HG02970 (cell line): ENCODE data around the gene DMXL1.

Experiments used
- ATAC-seq: cut with Tn5 transposase; IDR thresholded peaks from one replicate; pipeline ENCODE4 v1.9.1; 2021; ENCODE audit warnings: mild to moderate bottlenecking, moderate library complexity, moderate number of reproducible peaks; ENCODE audit not compliant: unreplicated experiment, low FRiP score

Gene DMXL1, protein sequence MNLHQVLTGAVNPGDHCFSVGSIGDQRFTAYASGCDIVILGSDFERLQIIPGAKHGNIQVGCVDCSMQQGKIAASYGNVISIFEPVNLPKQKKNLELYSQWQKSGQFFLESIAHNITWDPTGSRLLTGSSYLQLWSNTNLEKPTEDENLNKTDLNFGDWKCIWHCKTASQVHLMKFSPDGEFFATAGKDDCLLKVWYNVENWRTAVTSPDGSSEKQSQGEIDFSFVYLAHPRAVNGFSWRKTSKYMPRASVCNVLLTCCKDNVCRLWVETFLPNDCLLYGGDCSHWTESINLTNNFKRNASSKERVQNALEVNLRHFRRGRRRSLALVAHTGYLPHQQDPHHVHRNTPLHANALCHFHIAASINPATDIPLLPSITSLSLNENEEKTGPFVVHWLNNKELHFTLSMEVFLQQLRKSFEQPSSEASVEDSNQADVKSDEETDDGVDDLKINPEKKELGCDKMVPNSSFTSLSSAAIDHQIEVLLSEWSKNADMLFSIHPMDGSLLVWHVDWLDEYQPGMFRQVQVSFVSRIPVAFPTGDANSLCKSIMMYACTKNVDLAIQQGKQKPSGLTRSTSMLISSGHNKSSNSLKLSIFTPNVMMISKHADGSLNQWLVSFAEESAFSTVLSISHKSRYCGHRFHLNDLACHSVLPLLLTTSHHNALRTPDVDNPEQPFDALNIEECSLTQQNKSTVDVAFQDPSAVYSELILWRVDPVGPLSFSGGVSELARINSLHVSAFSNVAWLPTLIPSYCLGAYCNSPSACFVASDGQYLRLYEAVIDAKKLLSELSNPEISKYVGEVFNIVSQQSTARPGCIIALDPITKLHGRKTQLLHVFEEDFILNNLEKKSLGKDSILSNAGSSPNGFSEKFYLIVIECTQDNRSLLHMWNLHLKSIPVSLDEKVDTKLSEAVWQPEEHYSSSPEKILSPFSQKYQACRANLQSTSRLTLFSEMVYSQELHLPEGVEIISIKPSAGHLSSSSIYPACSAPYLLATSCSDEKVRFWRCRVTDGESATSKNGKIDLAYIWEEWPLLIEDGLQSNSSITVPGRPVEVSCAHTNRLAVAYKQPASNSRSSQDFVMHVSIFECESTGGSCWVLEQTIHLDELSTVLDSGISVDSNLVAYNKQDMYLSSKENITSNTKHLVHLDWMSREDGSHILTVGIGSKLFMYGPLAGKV (N-terminal part only)

DNA sequence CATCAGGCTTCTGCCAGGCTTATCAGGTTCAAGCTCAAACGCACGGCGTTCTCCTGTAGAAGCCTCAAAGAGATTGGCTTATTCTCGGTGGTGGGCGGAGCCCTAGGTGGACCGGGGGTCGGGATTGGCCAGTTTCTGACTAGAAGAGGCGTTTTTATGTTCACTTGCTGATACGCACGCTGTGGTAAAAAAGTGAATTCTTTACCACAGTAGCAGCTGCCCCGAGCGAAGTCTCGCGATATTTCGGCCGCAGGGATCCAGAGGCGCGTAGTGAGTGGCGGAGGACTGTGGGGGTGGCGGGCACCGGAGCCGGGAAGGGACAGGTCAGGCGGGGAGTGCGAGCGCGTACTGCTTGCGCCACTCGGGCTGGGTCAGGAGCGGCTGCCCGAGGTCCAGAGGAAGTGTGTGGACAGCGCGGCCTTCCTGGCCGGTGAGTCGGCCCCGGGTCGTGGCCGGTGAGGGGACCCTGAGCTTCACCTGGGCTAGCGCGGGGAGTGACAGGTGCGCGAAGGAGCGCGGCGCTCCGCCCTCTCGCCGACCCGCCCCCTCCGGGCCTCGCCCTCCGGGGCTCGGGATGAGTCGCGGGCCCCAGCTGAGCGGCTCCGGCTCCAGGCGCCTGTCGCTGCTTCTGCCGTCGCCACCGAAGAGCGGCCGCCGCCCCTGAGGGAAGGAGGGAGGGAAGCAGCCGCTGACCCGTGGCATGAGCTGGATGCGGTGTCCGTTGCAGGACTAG is at the start of gene DMXL1:
TSS of gene DMXL1 (plus strand) at position 260 of the 733 bp plus-strand sequence. CDS start 483 bp downstream, outside the sequence.
- ATAC-seq, result peak; percentile 84

DNA sequence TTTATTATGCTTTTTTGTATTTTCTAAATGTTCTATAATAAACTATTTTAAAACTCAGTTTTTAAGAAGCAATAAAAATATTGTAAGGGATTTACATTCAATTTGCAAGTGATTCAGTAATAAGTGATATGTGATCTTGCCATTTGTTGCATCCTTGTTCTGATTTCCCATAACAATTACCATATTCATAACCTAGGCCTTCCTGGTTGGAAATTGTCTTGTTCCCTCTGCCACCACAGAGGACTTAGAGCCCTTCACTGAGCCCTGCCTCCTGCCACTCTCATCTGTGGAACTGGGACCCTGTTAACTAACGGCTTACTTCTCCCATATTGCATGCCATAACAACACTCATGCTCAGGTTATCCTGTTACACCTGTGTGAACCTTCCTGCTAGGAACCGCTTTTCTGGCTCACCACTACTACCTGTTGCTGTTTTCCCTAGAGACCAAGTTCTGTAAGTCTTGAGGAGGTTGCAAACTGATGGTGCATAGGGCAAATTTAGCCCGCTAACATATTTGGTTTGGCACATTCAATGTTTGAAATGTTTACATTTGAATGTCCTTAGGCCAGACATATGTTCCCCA is 49.6 kb upstream of the DMXL1 start:
- ATAC-seq, result no peak

DNA sequence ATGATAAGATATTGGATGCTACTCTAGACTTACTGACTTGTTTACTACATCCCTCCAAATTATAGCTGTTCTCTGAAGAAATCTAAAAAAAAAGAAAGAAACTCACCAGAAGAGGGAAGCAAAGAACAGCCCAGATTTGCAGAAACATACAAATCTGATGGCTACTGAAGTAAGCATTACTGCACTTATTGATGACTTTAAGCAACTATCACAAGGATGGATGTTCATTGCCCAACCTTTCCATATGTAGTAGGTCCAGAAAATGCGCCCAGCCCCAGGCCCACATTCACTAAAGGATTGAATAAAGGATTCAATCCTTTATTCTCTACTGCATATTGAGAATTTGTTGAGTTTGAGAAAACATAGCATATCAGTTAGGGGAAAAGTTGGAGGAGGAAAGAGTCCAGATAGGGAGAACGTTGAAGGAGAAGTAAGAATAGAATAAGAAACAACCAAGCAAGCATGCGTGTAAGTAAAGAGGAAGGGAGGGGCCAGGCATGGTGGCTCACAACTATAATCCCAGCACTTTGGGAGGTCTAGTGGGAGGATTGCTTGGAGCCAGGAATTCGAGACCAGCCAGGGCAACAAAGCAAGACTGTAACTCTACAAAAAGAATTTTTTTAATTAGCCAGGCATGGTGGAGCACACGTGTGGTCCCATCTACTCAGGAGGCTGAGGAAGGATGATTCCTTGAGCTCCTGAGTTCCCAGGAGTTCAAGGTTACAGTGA is 48.7 kb upstream of the DMXL1 start:
- ATAC-seq, result no peak

DNA sequence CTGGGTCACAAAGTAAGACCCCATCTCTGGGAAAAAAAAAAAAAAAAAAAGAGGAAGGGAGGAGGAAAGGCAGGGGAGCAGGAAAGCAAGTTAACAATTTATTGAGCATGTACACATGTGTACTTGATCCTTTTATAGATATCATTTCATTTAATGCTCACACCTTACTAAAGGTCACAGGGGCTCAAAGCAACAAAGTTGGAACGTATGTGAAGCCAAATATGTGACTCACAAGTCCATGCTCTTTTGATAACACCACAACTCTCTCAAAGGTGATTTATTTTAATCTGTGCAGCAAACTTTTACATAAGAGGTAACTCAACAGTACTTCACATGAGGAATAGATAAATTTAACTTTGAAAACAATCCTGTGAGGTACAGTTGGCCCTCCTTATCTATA is 48.1 kb upstream of the DMXL1 start:
- ATAC-seq, result no peak

DNA sequence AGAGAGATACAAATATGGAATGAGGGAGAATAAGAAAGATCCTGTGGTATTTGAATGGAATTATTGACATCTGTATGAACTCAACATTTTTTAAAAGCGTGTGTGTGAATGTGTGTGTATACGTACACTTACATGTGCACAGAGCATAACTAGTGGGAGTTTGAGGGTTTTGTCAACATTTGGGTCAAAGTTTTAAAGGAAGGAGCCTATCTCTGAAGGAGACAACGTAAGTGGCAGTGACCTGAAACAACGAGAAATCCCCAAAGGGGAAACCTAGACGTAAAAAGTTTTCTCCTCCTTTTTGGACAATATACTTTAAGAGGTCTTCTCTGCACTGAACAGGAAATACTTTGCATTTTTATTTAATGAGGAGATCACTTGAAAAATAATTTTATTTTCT is 42.3 kb upstream of the DMXL1 start:
- ATAC-seq, result no peak

DNA sequence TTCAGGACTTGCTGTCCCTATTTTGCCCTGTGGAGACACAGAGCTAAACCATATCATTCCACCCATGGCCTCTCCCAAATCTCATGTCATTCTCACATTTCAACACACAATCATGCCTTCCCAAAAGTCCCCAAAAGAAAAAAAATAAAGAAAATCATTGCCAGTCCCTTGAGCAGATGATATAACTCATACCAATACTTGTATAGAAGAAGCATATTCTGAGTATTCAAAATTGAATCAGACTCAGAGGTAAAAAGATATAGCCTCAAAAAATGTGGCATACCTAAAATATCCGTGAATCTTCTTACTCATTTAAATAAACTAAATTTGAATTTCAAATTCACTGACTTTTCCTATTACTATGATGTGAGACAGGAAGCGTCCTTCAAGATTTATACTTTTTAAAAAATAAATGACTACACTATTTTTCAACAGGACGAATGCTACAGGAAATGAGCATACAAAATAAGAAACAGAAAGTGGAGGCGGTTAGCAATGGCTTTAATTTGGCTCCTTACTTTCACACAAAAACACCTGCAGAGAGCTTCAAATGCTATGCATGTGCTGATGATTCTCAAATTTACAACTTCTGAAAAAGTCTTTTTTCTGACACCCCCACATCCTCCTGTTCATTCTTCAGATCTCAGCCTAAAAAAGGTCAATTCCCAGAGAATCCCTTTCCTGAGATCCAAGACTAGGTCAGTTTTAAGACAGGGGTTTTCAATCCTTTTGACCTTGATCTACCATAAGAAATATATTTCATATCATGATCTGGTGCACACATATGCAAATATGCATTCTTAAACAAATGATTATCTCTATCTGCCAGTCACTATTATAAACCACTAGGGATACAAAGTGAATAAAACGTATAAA is 39.6 kb upstream of the DMXL1 start:
- peak; percentile 68 for ATAC-seq

DNA sequence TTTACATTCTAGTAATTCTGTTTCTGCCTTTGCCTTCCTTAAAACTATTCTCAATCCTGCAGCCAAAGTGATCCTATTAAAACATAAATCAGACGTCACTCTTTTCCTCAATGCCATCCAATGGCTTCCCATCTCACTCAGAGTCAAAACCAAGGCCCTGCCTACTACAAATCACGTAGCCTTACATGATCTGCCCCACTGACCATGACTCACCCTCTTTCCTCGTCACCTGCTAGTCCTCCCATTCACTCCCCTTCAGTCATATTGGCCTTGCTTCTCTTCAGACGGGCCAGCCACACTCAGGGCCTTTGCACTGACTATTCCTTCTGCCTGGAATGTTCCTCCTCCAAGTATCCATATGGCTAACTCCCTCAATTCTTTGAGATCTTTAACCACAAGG is 39.0 kb upstream of the DMXL1 start:
- peak; percentile 51 for ATAC-seq

DNA sequence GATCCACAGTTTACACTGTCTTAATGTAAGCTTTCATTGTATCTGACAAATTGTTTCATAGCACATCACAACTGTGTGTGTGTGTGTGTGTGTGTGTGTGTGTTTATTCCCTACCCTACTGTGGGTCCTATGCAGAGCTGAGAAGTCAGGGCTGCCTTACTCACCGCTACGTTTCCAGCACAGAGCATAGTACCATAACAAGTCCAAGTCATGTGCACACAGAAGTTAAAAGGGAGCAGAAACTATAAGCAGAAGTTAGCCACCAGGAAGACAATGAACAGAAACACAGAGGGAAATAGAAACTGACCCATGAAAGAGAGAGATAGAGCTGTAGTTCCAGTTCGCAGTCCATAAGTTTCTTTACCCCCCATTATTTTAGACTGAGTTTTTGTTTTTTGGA is 38.2 kb upstream of the DMXL1 start:
- ATAC-seq, result no peak

DNA sequence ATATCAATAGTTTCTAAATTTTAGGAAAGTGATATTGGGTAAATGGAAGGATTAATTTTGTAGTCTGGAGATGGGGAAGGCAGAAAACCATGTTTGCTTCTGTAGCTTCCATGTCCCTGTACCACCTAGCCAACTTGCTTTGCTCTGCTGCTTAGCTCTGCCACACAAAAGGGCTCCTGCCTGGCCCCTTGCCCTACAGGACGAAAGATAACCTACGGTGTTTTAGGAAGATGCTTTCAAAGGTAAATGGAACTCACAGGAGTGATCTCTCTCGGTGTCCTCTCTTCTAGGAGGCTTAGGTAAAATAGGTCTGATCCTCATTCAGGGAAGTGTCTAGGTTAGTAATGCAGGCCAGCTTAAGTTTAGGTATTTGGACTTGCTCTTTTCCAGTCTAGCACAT is 37.8 kb upstream of the DMXL1 start:
- ATAC-seq, result no peak

DNA sequence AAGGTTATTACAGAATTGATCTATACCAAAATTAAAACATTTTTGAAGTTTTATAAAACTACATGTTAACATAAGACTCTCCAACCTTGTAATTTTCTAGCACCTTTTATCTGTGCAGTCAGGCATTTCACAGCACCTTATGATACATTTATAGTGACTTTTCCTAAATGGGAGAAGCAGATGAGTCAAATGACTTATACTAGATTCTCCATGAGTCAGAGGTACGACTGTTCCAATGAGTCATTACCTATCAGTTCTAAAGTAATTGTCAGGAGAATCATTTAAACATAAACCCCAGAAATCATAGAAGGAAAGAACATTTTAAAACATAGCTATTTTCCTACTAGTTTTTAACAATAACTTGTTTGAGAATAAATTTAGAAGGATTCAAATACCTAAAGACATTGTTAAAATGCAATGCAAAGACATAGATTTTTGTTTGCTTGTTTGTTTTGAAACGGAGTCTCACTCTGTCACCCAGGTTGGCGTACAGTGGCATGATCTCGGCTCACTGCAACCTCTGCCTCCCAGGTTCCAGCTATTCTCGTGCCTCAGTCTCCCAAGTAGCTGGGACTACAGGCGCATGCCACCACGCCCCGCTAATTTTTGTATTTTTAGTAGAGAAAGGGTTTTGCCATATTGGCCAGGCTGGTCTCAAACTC is 34.7 kb upstream of the DMXL1 start:
- ATAC-seq, result no peak

DNA sequence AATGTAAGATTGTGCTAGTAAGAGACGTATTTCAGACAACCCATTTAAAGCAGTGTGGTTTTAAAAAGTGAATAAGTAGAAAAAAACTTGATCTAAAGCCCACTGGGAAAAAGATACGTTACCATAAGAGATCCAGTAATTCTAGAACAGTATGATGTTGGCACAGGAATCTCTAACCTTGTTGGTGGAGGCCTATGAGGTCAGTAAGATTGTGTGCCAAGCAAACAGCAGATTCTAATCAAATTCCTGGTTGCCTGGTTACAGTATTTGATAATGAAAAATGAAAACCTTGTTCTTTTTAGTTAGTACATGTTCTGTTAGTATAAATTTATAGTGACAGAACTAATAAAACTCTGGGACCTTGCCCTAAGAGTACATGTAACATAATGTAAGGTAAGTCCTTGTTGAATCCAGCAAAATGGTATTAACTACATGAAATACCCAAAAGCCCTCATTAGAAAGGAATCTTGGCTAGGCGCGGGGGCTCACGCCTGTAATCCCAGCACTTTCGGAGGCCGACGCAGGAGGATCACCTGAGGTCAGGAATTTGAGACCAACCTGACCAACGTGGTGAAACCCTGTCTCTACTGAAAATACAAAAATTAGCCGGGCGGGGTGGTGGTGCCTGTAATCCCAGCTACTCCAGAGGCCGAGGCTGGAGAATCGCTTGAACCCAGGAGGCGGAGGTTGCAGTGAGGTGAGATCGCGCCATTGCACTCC is 33.2 kb upstream of the DMXL1 start:
- no peak for ATAC-seq

DNA sequence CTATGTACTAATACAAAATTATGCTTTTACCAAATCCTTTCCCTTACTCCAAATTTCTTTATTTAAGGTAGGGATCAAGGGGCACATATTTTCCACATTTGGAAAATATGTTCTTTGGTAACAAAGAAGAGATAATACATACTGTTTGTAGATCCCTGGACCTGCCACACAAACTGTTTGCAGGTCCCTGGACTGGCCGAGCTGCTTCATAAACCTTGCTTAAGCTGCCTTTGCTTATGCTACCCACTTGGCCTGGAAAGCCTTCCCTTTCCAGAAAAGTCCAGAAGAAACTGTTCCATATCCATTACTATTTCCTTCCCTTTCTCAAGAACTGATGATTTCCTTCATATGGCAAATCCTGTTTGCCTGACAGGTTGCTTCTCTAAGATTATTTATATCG is 22.6 kb upstream of the DMXL1 start:
- ATAC-seq, result no peak

DNA sequence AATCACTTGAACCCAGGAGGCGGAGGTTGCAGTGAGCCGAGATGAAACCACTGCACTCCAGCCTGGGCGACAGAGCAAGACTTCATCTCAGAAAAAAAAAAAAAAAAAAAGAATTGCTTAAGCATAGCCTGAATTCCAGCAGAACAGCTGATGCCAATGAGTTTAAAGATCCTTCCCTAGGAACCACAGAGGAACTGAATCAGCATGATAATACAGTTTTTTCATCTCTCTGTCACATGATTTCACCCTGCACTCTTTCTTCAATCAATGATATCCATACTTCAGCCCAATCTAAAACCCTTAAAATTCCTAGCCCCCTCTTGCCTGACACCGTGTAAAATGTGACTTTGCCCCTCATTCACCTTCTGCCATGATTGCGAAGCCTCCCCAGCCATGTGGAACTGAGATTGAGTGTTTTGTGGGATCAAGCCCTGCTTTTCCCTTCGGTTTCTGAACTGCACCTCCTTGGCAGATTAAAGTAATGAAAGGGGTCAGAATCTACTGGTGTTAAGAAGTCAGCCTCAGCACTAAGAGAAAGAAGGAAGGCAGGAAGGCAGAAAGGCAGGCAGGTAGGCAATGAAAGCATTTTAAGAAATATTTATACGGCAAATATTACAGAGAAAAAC is 20.9 kb upstream of the DMXL1 start:
- no peak for ATAC-seq

DNA sequence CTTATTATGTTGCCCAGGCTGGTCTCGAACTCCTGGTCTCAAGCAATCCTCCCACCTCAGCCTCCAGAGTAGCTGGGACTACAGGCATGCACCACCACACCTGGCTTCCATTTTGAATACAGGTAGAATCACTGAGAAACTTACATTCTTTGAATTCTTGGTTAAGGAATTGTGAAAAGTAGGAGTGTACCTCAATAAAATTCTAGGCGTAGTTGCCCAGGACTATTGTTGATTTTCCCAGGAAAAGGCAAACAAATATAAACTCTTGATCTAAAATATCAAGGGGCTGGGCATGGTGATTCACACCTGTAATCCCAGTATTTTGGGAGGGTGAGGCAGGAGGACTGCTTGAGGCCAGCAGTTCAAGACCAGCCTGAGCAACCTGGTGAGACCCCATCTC is 16.8 kb upstream of the DMXL1 start:
- ATAC-seq, result no peak

DNA sequence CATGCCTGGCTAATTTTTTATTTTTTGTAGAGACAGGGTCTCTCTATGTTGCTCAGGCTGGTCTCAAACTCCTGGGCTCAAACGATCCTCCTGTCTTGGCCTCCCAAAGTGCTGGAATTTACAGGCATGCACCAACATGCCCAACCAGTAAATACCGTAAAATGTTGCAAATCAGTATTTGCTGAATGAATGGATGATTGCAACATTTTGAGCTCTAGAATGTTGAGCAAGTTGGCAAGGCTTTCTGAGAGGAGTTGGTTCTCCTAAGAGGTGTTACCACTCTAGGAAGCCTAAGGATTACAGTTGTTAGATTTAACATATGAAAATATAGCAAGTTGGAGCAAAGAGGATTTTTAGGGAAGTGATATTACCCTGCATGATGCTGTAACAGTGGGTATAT is 15.6 kb upstream of the DMXL1 start:
- ATAC-seq, result no peak

DNA sequence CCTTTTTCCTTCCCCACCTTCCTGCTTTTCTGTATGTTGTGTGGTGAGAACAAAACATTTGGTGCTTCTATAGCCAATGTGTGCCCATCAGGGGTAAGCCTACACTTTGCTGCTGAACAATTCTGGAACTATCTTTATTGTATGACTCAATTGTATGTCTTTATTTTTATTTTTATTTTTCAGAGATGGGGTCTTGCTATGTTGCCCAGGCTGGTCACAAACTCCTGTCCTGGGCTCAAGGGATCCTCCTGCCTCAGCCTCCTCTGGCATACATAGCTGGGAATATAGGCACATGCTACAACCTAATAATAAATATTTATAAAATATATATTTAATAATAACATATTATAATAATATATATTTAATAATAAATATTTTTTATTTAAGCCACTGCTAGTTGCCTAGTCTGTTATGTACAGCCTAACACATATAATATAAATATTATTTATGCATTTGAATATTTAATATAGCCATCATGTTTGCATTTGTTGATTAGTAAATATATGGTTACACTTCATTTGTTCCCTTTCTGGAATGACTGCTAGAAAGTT is 11.8 kb upstream of the DMXL1 start:
- no peak for ATAC-seq
